H9 (cell line): Measurements from ENCODE around the gene ALKBH5. TPM values are rescaled to one million over a fixed set of nuclear protein-coding genes. Genes with fewer than 3 reads are reported as not detected.

Source experiments
- DNase-seq: peaks from one replicate; pipeline ENCODE4 v3.0.0-alpha.2; 2017
- H2AFZ ChIP-seq: one replicate; pipeline ENCODE4 v1.6.1; 2013; ENCODE audit warnings: mild to moderate bottlenecking, low read length, control low read depth, moderate library complexity
- H2AK5ac ChIP-seq: 2 replicates; pipeline ENCODE4 v1.6.1; 2013; ENCODE audit warnings: low read length, control low read depth, mixed read lengths; ENCODE audit not compliant: insufficient read length
- H2BK120ac ChIP-seq: one replicate; pipeline ENCODE4 v1.6.1; 2013; ENCODE audit warnings: low read depth, mild to moderate bottlenecking, low read length, control low read depth, inconsistent platforms; ENCODE audit not compliant: poor library complexity, severe bottlenecking
- H2BK12ac ChIP-seq: 2 replicates; pipeline ENCODE4 v1.6.1; 2013; ENCODE audit warnings: low read length, control low read depth, mixed read lengths, low read depth; ENCODE audit not compliant: insufficient read length
- H2BK15ac ChIP-seq: 2 replicates; pipeline ENCODE4 v1.6.1; 2013; ENCODE audit warnings: low read depth, low read length, control low read depth
- H2BK20ac ChIP-seq: one replicate; pipeline ENCODE4 v1.6.1; 2013; ENCODE audit warnings: low read depth, mild to moderate bottlenecking, low read length, control low read depth, inconsistent platforms; ENCODE audit not compliant: poor library complexity, severe bottlenecking
- H2BK5ac ChIP-seq: 2 replicates; pipeline ENCODE4 v1.6.1; 2013; ENCODE audit warnings: low read length, control low read depth, mixed read lengths; ENCODE audit not compliant: insufficient read length
- H3K14ac ChIP-seq: 2 replicates; pipeline ENCODE4 v1.6.1; 2013; ENCODE audit warnings: low read length, control low read depth; ENCODE audit not compliant: insufficient read depth
- H3K18ac ChIP-seq: 2 replicates; pipeline ENCODE4 v1.6.1; 2013; ENCODE audit warnings: low read depth, mild to moderate bottlenecking, mixed read lengths, low read length, control low read depth; ENCODE audit not compliant: insufficient read length
- H3K23ac ChIP-seq: 2 replicates; pipeline ENCODE4 v1.6.1; 2013; ENCODE audit warnings: low read length, control low read depth, mixed read lengths, low read depth; ENCODE audit not compliant: insufficient read length
- H3K23me2 ChIP-seq: 2 replicates; pipeline ENCODE4 v1.6.1; 2013; ENCODE audit warnings: low read depth, mild to moderate bottlenecking, mixed read lengths, low read length, control low read depth; ENCODE audit not compliant: insufficient read length, poor library complexity, severe bottlenecking
- H3K27ac ChIP-seq: 2 replicates; pipeline ENCODE4 v1.5.1; 2013; ENCODE audit warnings: low read length, control low read depth, mixed read lengths, low read depth; ENCODE audit not compliant: insufficient read length
- H3K27me3 ChIP-seq: 2 replicates; pipeline ENCODE4 v1.6.1; 2013; ENCODE audit warnings: low read length, control low read depth, inconsistent platforms; ENCODE audit not compliant: insufficient read depth
- H3K4ac ChIP-seq: 2 replicates; pipeline ENCODE4 v1.6.1; 2013; ENCODE audit warnings: low read depth, mild to moderate bottlenecking, control low read depth, inconsistent platforms, low read length, moderate library complexity
- H3K4me1 ChIP-seq: 2 replicates; pipeline ENCODE4 v1.6.1; 2013; ENCODE audit warnings: low read length, control low read depth, inconsistent platforms; ENCODE audit not compliant: insufficient read depth
- H3K4me2 ChIP-seq: 2 replicates; pipeline ENCODE4 v1.6.1; 2013; ENCODE audit warnings: low read length, control low read depth, mixed read lengths; ENCODE audit not compliant: insufficient read length, insufficient read depth
- H3K56ac ChIP-seq: 2 replicates; pipeline ENCODE4 v1.6.1; 2013; ENCODE audit warnings: low read depth, mild to moderate bottlenecking, mixed read lengths, low read length, control low read depth; ENCODE audit not compliant: insufficient read length
- H3K79me1 ChIP-seq: 2 replicates; pipeline ENCODE4 v1.6.1; 2013; ENCODE audit warnings: low read depth, mild to moderate bottlenecking, moderate library complexity, low read length, control low read depth, inconsistent platforms; ENCODE audit not compliant: insufficient read depth, poor library complexity, severe bottlenecking
- H3K79me2 ChIP-seq: 2 replicates; pipeline ENCODE4 v1.6.1; 2013; ENCODE audit warnings: low read length, control low read depth, inconsistent platforms; ENCODE audit not compliant: insufficient read depth
- H3K9ac ChIP-seq: 2 replicates; pipeline ENCODE4 v1.6.1; 2013; ENCODE audit warnings: low read length, control low read depth, mixed read lengths; ENCODE audit not compliant: insufficient read length; ENCODE audit errors: extremely low read depth
- H3K9me3 ChIP-seq: one replicate; pipeline ENCODE4 v1.6.1; 2013; ENCODE audit warnings: low read depth, low read length, inconsistent platforms; ENCODE audit not compliant: control insufficient read depth
- H3T11ph ChIP-seq: one replicate; pipeline ENCODE4 v1.6.1; 2013; ENCODE audit warnings: mild to moderate bottlenecking, low read length, control low read depth, inconsistent platforms
- H4K20me1 ChIP-seq: one replicate; pipeline ENCODE4 v1.6.1; 2013; ENCODE audit not compliant: control insufficient read depth, insufficient read length, insufficient read depth
- H4K5ac ChIP-seq: 2 replicates; pipeline ENCODE4 v1.6.1; 2013; ENCODE audit warnings: low read depth, mild to moderate bottlenecking, mixed read lengths, low read length, control low read depth; ENCODE audit not compliant: insufficient read length
- H4K8ac ChIP-seq: replicated peaks from 2 replicates; pipeline ENCODE4 v1.6.1; 2013; ENCODE audit warnings: low read length, control low read depth, mixed read lengths, low read depth; ENCODE audit not compliant: insufficient read length
- H4K91ac ChIP-seq: 2 replicates; pipeline ENCODE4 v1.6.1; 2013; ENCODE audit warnings: low read depth, mild to moderate bottlenecking, moderate library complexity, mixed read lengths, low read length, control low read depth; ENCODE audit not compliant: insufficient read length
- H3K27ac Mint-ChIP-seq, 3 experiments: 2 replicates in 2 of 3; 3 replicates in 1 of 3; pipeline ENCODE4 v1.8.0; 2020 to 2021; ENCODE audit warnings: mixed read lengths in 3 of 3, mild to moderate bottlenecking in 1 of 3, moderate library complexity in 1 of 3
- H3K27me3 Mint-ChIP-seq: 2 replicates; pipeline ENCODE4 v1.8.0; 2021; ENCODE audit warnings: low read depth, mild to moderate bottlenecking, moderate library complexity, mixed read lengths
- H3K36me3 Mint-ChIP-seq, 3 experiments: 2 replicates in 2 of 3; 3 replicates in 1 of 3; pipeline ENCODE4 v1.8.0; 2020 to 2021; ENCODE audit warnings: low read depth in 3 of 3, mixed read lengths in 3 of 3; ENCODE audit not compliant: insufficient read depth in 1 of 3
- H3K4me1 Mint-ChIP-seq, 2 experiments: 2 replicates each; pipeline ENCODE4 v1.8.0; 2020; ENCODE audit warnings: mixed read lengths in 2 of 2
- H3K4me3 Mint-ChIP-seq, 2 experiments: 2 replicates in 1 of 2; 3 replicates in 1 of 2; pipeline ENCODE4 v1.8.0; 2020 to 2021; ENCODE audit warnings: mild to moderate bottlenecking in 2 of 2, mixed read lengths in 2 of 2, moderate library complexity in 1 of 2
- H3K9me3 Mint-ChIP-seq, 2 experiments: 2 replicates in 1 of 2; 3 replicates in 1 of 2; pipeline ENCODE4 v1.8.0; 2020; ENCODE audit warnings: mild to moderate bottlenecking in 2 of 2, mixed read lengths in 2 of 2, moderate library complexity in 1 of 2
- CTCF ChIP-seq: fragments of 200-600 bp; sonication (generic); conservative IDR thresholded peaks from 3 replicates; pipeline ENCODE4 v1.8.0; 2021; ENCODE audit warnings: antibody characterized with exemption, mild to moderate bottlenecking
- WGBS: extraction: QIAGEN DNeasy Blood & Tissue Kit; methylation state at CpG from one replicate; pipeline ENCODE4 v1.1.7; 2013; ENCODE audit warnings: missing lambda C conversion rate, low lambda C conversion rate, mixed read lengths; ENCODE audit not compliant: insufficient read length; ENCODE audit errors: extremely low coverage; 5-methylcytosine and 5-hydroxymethylcytosine counted together
- total RNA-seq: library from RNA; stranded (reverse); gene quantifications from 2 replicates; pipeline ENCODE4 v1.2.1, GENCODE V29; 2021

Gene ALKBH5
- total RNA-seq, 1 experiment from 2014 or later = 89.8 TPM

GRCh38 chr17:18240449-18240848 is 56.8 kb downstream of the ALKBH5 start:
- Mint-ChIP-seq H3K9me3 (no peaks in the 10 kb centered on the region), H3K27me3 (no peaks in the 10 kb centered on the region), H3K36me3 (peaks cover 22 to 76% (median 67%) of the 10 kb centered on the region in 3 experiments), H3K27ac (no peak overlapping the region), H3K4me3 (no peak overlapping the region), H3K4me1 (0 out of 4 replicates have a peak, but pooled peaks cover 0 to 1% of the 10 kb centered on the region in 2 experiments)
- no peak overlapping the region for H2AK5ac ChIP-seq
- H2AFZ ChIP-seq = no peak overlapping the region
- DNase-seq = no peak
- H3K79me2 ChIP-seq = no peaks in the 10 kb centered on the region
- H3K4me1 ChIP-seq = no peaks in the 10 kb centered on the region
- no peak overlapping the region for H4K8ac ChIP-seq
- no peak overlapping the region for H3T11ph ChIP-seq
- H3K9ac ChIP-seq = no peak overlapping the region
- no peak overlapping the region for H3K56ac ChIP-seq
- no peaks in the 10 kb centered on the region for H3K9me3 ChIP-seq
- H3K4ac ChIP-seq = no peak overlapping the region
- H3K27ac ChIP-seq = no peak overlapping the region
- no peak overlapping the region for H2BK15ac ChIP-seq
- H3K18ac ChIP-seq = no peak overlapping the region
- H3K14ac ChIP-seq = no peak overlapping the region
- no peak overlapping the region for H4K91ac ChIP-seq
- no peaks in the 10 kb centered on the region for H3K23me2 ChIP-seq
- no peak for TF ChIP-seq CTCF
- no peak overlapping the region for H2BK20ac ChIP-seq
- peaks cover 3% of the 10 kb centered on the region for H4K20me1 ChIP-seq
- H3K79me1 ChIP-seq = no peaks in the 10 kb centered on the region
- no CpG with 5 or more reads among the region's 19 CpGs for WGBS
- no peak overlapping the region for H2BK120ac ChIP-seq
- no peaks in the 10 kb centered on the region for H3K27me3 ChIP-seq
- no peak overlapping the region for H4K5ac ChIP-seq
- no peak overlapping the region for H3K23ac ChIP-seq
- no peak overlapping the region for H2BK5ac ChIP-seq
- H3K4me2 ChIP-seq = no peak overlapping the region
- H2BK12ac ChIP-seq = no peak overlapping the region
